ENCODE measurements around the gene TLCD3A. TPM values are rescaled to one million over a fixed set of nuclear protein-coding genes. Genes with fewer than 3 reads are reported as not detected.

Gene TLCD3A
- total and polyA plus RNA-seq, 10 of the 15 experiments (the other 5 are each of a cell fraction or from before 2014, with no cell fraction given): 2.9 to 29.7 (median 17.8) TPM

DNA sequence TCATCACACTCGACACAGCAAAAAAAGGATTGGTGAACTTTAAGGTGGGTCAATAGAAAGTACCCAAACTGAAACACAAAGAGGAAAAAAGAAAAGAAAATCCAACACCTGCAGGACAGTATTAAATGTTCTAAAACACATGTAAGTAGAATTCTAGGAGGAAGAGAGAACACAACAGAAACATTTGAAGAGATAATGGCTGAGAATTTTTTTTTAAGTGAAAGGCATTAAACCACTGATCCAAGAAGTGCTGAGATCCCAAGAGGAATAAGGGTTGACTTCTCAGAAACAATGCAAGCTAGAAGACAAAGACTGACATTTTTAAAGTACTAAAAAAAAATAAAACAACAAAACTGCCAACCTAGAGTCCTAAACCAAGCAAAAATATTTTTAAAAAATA lies 49.4 kb upstream of the TLCD3A start:
- H3K27me3 ChIP-seq (replicated peaks in 1 of 2; ENCODE audit: control insufficient read depth in 2 of 2, insufficient read depth in 2 of 2, low read length in 1 of 2): no peaks in the 10 kb centered on the region
- peaks cover 0 to 5% of the 10 kb centered on the region in 2 experiments; a peak in 2 of 4 replicates for H3K36me3 ChIP-seq (ENCODE audit: control insufficient read depth in 2 of 2, insufficient read depth in 2 of 2, low read length in 1 of 2)
- no peak overlapping the region for H2AFZ ChIP-seq (ENCODE audit: control insufficient read depth, low read depth, low read length)
- ChIA-PET CTCF (interaction anchor here (0.7 to 1.3 kb wide), 2 partner anchors 18 to 297 kb away, joined by 3 read pairs; no protein-coding TSS in a partner anchor), SMC1A (ENCODE audit: uncharacterized antibody, unreplicated experiment) (no interaction called here), RAD21 (ENCODE audit: unreplicated experiment) (no interaction called here), POLR2A (no interaction called here)
- no peaks in the 10 kb centered on the region for H3K9me3 ChIP-seq (replicated peaks; ENCODE audit: control insufficient read depth, insufficient read depth, low read length)
- H3K4me2 ChIP-seq (ENCODE audit: control insufficient read depth, insufficient read depth): no peak overlapping the region
- H3K4me1 ChIP-seq (ENCODE audit: control insufficient read depth, insufficient read depth, low read length): no peaks in the 10 kb centered on the region
- DNase-seq (ENCODE audit: low read depth, low spot score): no peak
- no peak overlapping the region for H3K27ac ChIP-seq (ENCODE audit: control insufficient read depth, insufficient read depth)
- intact Hi-C loops (cut with micrococcal nuclease; ENCODE audit: unreplicated experiment) (no loop called here), in situ Hi-C loops (cut with MboI) (no loop called here)
- H4K20me1 ChIP-seq (ENCODE audit: control insufficient read depth, insufficient read depth): no peaks in the 10 kb centered on the region
- FAIRE-seq: no peak
- no peak for ATAC-seq
- H3K9ac ChIP-seq (ENCODE audit: control insufficient read depth, insufficient read depth, low read length): no peak overlapping the region
- BruUV-seq (replicated peaks): no TSS peak
- H3K4me3 ChIP-seq: no peak overlapping the region
- H3K79me2 ChIP-seq (ENCODE audit: control insufficient read depth, insufficient read depth, low read length): no peaks in the 10 kb centered on the region
- 100% methylated on average over 1 of the region's 1 CpG for WGBS (ENCODE audit: insufficient coverage, insufficient replicate concordance, low lambda C conversion rate, missing lambda C conversion rate)
- TF ChIP-seq NFYB (IDR thresholded peaks at IDR 0.05; ENCODE audit: insufficient read depth, low read depth, low read length): no peak
- TF ChIP-seq SIX5 (IDR thresholded peaks at IDR 0.05; ENCODE audit: low read depth, low read length, severe bottlenecking): no peak
- no peak for TF ChIP-seq POLR2A (IDR thresholded peaks at IDR 0.05; ENCODE audit: low read depth, low read length)

GRCh38 chr17:683499-684254 lies 48.7 kb upstream of the TLCD3A start:
- no peak for FAIRE-seq
- over 99% methylated on average over 4 of the region's 4 CpGs for WGBS (ENCODE audit: insufficient coverage, insufficient replicate concordance, low lambda C conversion rate, missing lambda C conversion rate)

More at GRCh38 chr17:683499-684254, 48.7 kb upstream of the TLCD3A start:
- Histone ChIP-seq H4K20me1 (ENCODE audit: control insufficient read depth, insufficient read depth) (no peaks in the 10 kb centered on the region), H3K36me3 (ENCODE audit: control insufficient read depth in 2 of 2, insufficient read depth in 2 of 2, low read length in 1 of 2) (peaks cover 0 to 5% of the 10 kb centered on the region in 2 experiments; a peak in 2 of 4 replicates), H3K4me3 (no peak overlapping the region), H3K9me3 (replicated peaks; ENCODE audit: control insufficient read depth, insufficient read depth, low read length) (no peaks in the 10 kb centered on the region), H3K27ac (ENCODE audit: control insufficient read depth, insufficient read depth) (no peak overlapping the region), H2AFZ (ENCODE audit: control insufficient read depth, low read depth, low read length) (no peak overlapping the region), H3K27me3 (replicated peaks in 1 of 2; ENCODE audit: control insufficient read depth in 2 of 2, insufficient read depth in 2 of 2, low read length in 1 of 2) (no peaks in the 10 kb centered on the region), H3K9ac (ENCODE audit: control insufficient read depth, insufficient read depth, low read length) (no peak overlapping the region), H3K4me2 (ENCODE audit: control insufficient read depth, insufficient read depth) (no peak overlapping the region), H3K4me1 (ENCODE audit: control insufficient read depth, insufficient read depth, low read length) (no peaks in the 10 kb centered on the region), H3K79me2 (ENCODE audit: control insufficient read depth, insufficient read depth, low read length) (no peaks in the 10 kb centered on the region)
- SMC1A ChIA-PET (ENCODE audit: uncharacterized antibody, unreplicated experiment): no interaction called here
- TF ChIP-seq HDAC6 (IDR thresholded peaks at IDR 0.05; ENCODE audit: unreplicated experiment): no peak
- TF ChIP-seq YY1 (IDR thresholded peaks at IDR 0.05; ENCODE audit: low read depth, low read length): no peak
- TF ChIP-seq ZSCAN29 (IDR thresholded peaks at IDR 0.05): no peak
- TF ChIP-seq RAD51 (IDR thresholded peaks at IDR 0.05): no peak
- no peak for TF ChIP-seq NFYB (IDR thresholded peaks at IDR 0.05; ENCODE audit: insufficient read depth, low read depth, low read length)
- no peak for TF ChIP-seq CHD1 (IDR thresholded peaks at IDR 0.05; ENCODE audit: low read depth, low read length)
- no peak for TF ChIP-seq TBL1XR1 (IDR thresholded peaks at IDR 0.05; ENCODE audit: low read depth, low read length)
- TF ChIP-seq, protein P1, sequence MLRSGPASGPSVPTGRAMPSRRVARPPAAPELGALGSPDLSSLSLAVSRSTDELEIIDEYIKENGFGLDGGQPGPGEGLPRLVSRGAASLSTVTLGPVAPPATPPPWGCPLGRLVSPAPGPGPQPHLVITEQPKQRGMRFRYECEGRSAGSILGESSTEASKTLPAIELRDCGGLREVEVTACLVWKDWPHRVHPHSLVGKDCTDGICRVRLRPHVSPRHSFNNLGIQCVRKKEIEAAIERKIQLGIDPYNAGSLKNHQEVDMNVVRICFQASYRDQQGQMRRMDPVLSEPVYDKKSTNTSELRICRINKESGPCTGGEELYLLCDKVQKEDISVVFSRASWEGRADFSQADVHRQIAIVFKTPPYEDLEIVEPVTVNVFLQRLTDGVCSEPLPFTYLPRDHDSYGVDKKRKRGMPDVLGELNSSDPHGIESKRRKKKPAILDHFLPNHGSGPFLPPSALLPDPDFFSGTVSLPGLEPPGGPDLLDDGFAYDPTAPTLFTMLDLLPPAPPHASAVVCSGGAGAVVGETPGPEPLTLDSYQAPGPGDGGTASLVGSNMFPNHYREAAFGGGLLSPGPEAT (IDR thresholded peaks at IDR 0.05; ENCODE audit: low read depth): no peak
- TF ChIP-seq, protein P2, sequence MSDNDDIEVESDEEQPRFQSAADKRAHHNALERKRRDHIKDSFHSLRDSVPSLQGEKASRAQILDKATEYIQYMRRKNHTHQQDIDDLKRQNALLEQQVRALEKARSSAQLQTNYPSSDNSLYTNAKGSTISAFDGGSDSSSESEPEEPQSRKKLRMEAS (IDR thresholded peaks at IDR 0.05; ENCODE audit: low read depth, low read length): no peak
- TF ChIP-seq MXI1 (IDR thresholded peaks at IDR 0.05; ENCODE audit: low read depth, low read length): no peak
- TF ChIP-seq MYB (IDR thresholded peaks at IDR 0.05; ENCODE audit: borderline replicate concordance, low read depth, low read length): no peak
- TF ChIP-seq, protein P3, sequence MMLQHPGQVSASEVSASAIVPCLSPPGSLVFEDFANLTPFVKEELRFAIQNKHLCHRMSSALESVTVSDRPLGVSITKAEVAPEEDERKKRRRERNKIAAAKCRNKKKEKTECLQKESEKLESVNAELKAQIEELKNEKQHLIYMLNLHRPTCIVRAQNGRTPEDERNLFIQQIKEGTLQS (IDR thresholded peaks at IDR 0.05; ENCODE audit: borderline replicate concordance, extremely low read depth, low read depth, low read length): no peak
- TF ChIP-seq TCF7 (IDR thresholded peaks at IDR 0.05; ENCODE audit: borderline replicate concordance): no peak
- in situ Hi-C loops (cut with MboI) (no loop called here), intact Hi-C loops (cut with micrococcal nuclease; ENCODE audit: unreplicated experiment) (no loop called here)
- ATAC-seq (no peak), DNase-seq (ENCODE audit: low read depth, low spot score) (no peak)
- no TSS peak for BruUV-seq (replicated peaks)
- RAD21 ChIA-PET (ENCODE audit: unreplicated experiment): interaction anchor here (0.6 kb wide), 1 partner anchor 161 kb away, joined by 3 read pairs; no protein-coding TSS in a partner anchor
- CTCF ChIA-PET: interaction anchor here (1.3 kb wide), 1 partner anchor 298 kb away, joined by 3 read pairs; no protein-coding TSS in a partner anchor
- POLR2A ChIA-PET: no interaction called here
